Hypothalamus (tissue), 51 donors: ENCODE data around the gene ESD.
"Not testable (repeated sequence)": the region's sequence is repeated elsewhere in the genome, so short reads cannot be mapped to it uniquely, and the experiment has no call there.

Source experiments
- DNase-seq, 51 donors: peaks; one replicate each; lab custom pipeline; 2025; lab: John Stamatoyannopoulos, UW

The ESD gene

GRCh38 chr13:46797501-46798237, 708 bp upstream of the ESD start:
- no peak for DNase-seq

- no peak for DNase-seq
These were observed 839 bp downstream of the ESD start for GRCh38 chr13:46796129-46796514.

GRCh38 chr13:46795321-46795720, 1.6 kb downstream of the ESD start:
- peak in 1 of 51 donors; percentile 6 for DNase-seq

GRCh38 chr13:46783504-46783903, 13.5 kb downstream of the ESD start:
- DNase-seq, result no peak

GRCh38 chr13:46782691-46783090, 14.3 kb downstream of the ESD start:
- no peak for DNase-seq

GRCh38 chr13:46782066-46782465, 14.9 kb downstream of the ESD start:
- DNase-seq, result no peak

GRCh38 chr13:46778890-46779289, 18.1 kb downstream of the ESD start:
- DNase-seq, result no peak

- no peak for DNase-seq
These were observed 18.9 kb downstream of the ESD start for GRCh38 chr13:46778095-46778494.

- no peak for DNase-seq
These were observed 21.4 kb downstream of the ESD start for GRCh38 chr13:46775385-46776107.

GRCh38 chr13:46773541-46773940, 23.4 kb downstream of the ESD start:
- no peak for DNase-seq

- DNase-seq, result no peak
These were observed 25.3 kb downstream of the ESD start for GRCh38 chr13:46771693-46772092.

GRCh38 chr13:46769925-46770324, 27.0 kb downstream of the ESD start:
- DNase-seq, result not testable (repeated sequence)

GRCh38 chr13:46761866-46762265, 35.1 kb downstream of the ESD start:
- no peak for DNase-seq

GRCh38 chr13:46761174-46761573, 35.8 kb downstream of the ESD start:
- no peak for DNase-seq

- no peak for DNase-seq
These were observed 37.1 kb downstream of the ESD start for GRCh38 chr13:46759846-46760245.

GRCh38 chr13:46757640-46758039, 39.3 kb downstream of the ESD start:
- no peak for DNase-seq

- no peak for DNase-seq
These were observed 40.0 kb downstream of the ESD start for GRCh38 chr13:46756977-46757376.

- not testable (repeated sequence) for DNase-seq
These were observed 41.5 kb downstream of the ESD start for GRCh38 chr13:46755508-46755907.

- no peak for DNase-seq
These were observed 42.1 kb downstream of the ESD start for GRCh38 chr13:46754812-46755211.

- no peak for DNase-seq
These were observed 43.0 kb downstream of the ESD start for GRCh38 chr13:46753917-46754316.

- DNase-seq, result no peak
These were observed 43.8 kb downstream of the ESD start for GRCh38 chr13:46753137-46753536.
